Upper lobe of left lung (tissue), 6 donors: ENCODE measurements around the gene MEGF6. TPM values are rescaled to one million over a fixed set of nuclear protein-coding genes. Genes with fewer than 3 reads are reported as not detected.

ENCODE experiments used
- ATAC-seq, 2 donors: fragments of 200-7000 bp; cut with Tn5 transposase; one replicate each; pipeline ENCODE4 v1.9.1; 2022; ENCODE audit warnings: mild to moderate bottlenecking in 2 of 2, moderate library complexity in 2 of 2; ENCODE audit not compliant: low FRiP score in 2 of 2
- DNase-seq, 2 donors: peaks; one replicate each; pipeline ENCODE4 v3.0.0-alpha.2; 2019 to 2020
- H3K27ac ChIP-seq, 4 donors: fragments of 200-600 bp; sonication (generic); one replicate each; pipeline ENCODE4 v1.5.1; 2016 to 2019
- H3K27me3 ChIP-seq, 4 donors: fragments of 200-600 bp; sonication (generic); one replicate each; pipeline ENCODE4 v1.5.1; 2017 to 2019
- H3K36me3 ChIP-seq, 4 donors: fragments of 200-600 bp; sonication (generic); one replicate each; pipeline ENCODE4 v1.5.1; 2016 to 2019
- H3K4me1 ChIP-seq, 4 donors: fragments of 200-600 bp; sonication (generic); one replicate each; pipeline ENCODE4 v1.5.1; 2018 to 2019
- H3K4me3 ChIP-seq, 4 donors: fragments of 200-600 bp; sonication (generic); one replicate each; pipeline ENCODE4 v1.5.1; 2017 to 2019; ENCODE audit warnings: mild to moderate bottlenecking in 2 of 4, moderate library complexity in 1 of 4
- H3K9me3 ChIP-seq, 4 donors: fragments of 200-600 bp; sonication (generic); one replicate each; pipeline ENCODE4 v1.5.1; 2018 to 2019
- CTCF ChIP-seq, 6 experiments: fragments of 450-650 bp in 4 of 6; fragments of 200-600 bp in 2 of 6; sonication (generic) in 2 of 6; IDR thresholded peaks; one replicate each; pipeline ENCODE4 v1.5.1; 2016 to 2019; ENCODE audit warnings: antibody characterized with exemption in 6 of 6
- EP300 ChIP-seq, 4 donors: sonication (generic); formaldehyde crosslinking; IDR thresholded peaks; one replicate each; pipeline ENCODE4 v1.5.1; 2017; ENCODE audit warnings: antibody characterized with exemption in 4 of 4, control low read depth in 2 of 4
- POLR2A ChIP-seq, 4 donors: fragments of 450-650 bp; IDR thresholded peaks; one replicate each; pipeline ENCODE4 v1.5.1; 2016 to 2017; ENCODE audit warnings: antibody characterized with exemption in 4 of 4, mild to moderate bottlenecking in 2 of 4
- POLR2AphosphoS5 ChIP-seq, 2 donors: sonication (generic); formaldehyde crosslinking; IDR thresholded peaks; one replicate each; pipeline ENCODE4 v1.5.1; 2017; ENCODE audit warnings: antibody characterized with exemption in 2 of 2
- WGBS, 2 donors: methylation state at CpG; one replicate each; pipeline ENCODE4 v1.1.5; 2017 to 2018; 5-methylcytosine and 5-hydroxymethylcytosine counted together
- total RNA-seq, 6 donors: library from RNA; depleted of rRNA in 4 of 6; stranded (reverse); fragments of >200 nt in 4 of 6; gene quantifications; one replicate each; pipeline versions ENCODE4 v1.1.0 to v1.2.1, GENCODE V29; 2016 to 2021
- donor health status: DM: no; HTN: no; CAD: no; lungs with moderate emphysema.
- donor health status: DM: no; HTN: yes; CAD: no; lungs with severe emphysema.

Gene MEGF6
- total RNA-seq, 6 donors from 2014 or later = 23.8 to 128 (median 83.5) TPM

- ATAC-seq (no peak), DNase-seq (peak in 1 of 2 donors; percentile 65)
- H3K9me3 ChIP-seq = no peaks in the 10 kb centered on the region
- H3K36me3 ChIP-seq = no peaks in the 10 kb centered on the region
- no peaks in the 10 kb centered on the region for H3K27me3 ChIP-seq
- WGBS, 2 donors = 86 to 93% methylated on average over 4 to 12 of the region's 13 CpGs
- peaks cover 3 to 31% (median 12%) of the 10 kb centered on the region in 4 donors for H3K4me1 ChIP-seq
- no peak for TF ChIP-seq CTCF (IDR thresholded peaks at IDR 0.05)
- no peak for TF ChIP-seq POLR2AphosphoS5 (IDR thresholded peaks at IDR 0.05)
- TF ChIP-seq EP300 (IDR thresholded peaks at IDR 0.05) = no peak
- no peak for TF ChIP-seq POLR2A (IDR thresholded peaks at IDR 0.05)
- H3K4me3 ChIP-seq = no peak overlapping the region
- H3K27ac ChIP-seq = no peak overlapping the region
These were observed 42.4 kb downstream of the MEGF6 start for GRCh38 chr1:3568815-3569435.

GRCh38 chr1:3566951-3567804 is 44.1 kb downstream of the MEGF6 start:
- 94 to 100% methylated on average over 1 to 27 of the region's 32 CpGs for WGBS, 2 donors
- Histone ChIP-seq H3K27ac (no peak overlapping the region), H3K9me3 (no peaks in the 10 kb centered on the region), H3K4me1 (peaks cover 0 to 22% (median 9%) of the 10 kb centered on the region in 4 donors), H3K36me3 (no peaks in the 10 kb centered on the region), H3K4me3 (no peak overlapping the region), H3K27me3 (no peaks in the 10 kb centered on the region)
- DNase-seq (peak in 1 of 2 donors; percentile 82), ATAC-seq (no peak)
- TF ChIP-seq POLR2A (IDR thresholded peaks at IDR 0.05) (no peak), POLR2AphosphoS5 (IDR thresholded peaks at IDR 0.05) (no peak), CTCF (IDR thresholded peaks at IDR 0.05) (no peak), EP300 (IDR thresholded peaks at IDR 0.05) (no peak)

- WGBS, 2 donors = 92% methylated on average over 26 of the region's 27 CpGs; no CpG with 5 or more reads in 1 of the 2 donors
- TF ChIP-seq POLR2A (IDR thresholded peaks at IDR 0.05) (no peak), POLR2AphosphoS5 (IDR thresholded peaks at IDR 0.05) (no peak), CTCF (IDR thresholded peaks at IDR 0.05) (no peak), EP300 (IDR thresholded peaks at IDR 0.05) (no peak)
- no peak for ATAC-seq
- Histone ChIP-seq H3K27me3 (no peaks in the 10 kb centered on the region), H3K4me3 (no peak overlapping the region), H3K27ac (no peak overlapping the region), H3K36me3 (no peaks in the 10 kb centered on the region), H3K4me1 (peaks cover 0 to 20% (median 9%) of the 10 kb centered on the region in 4 donors), H3K9me3 (no peaks in the 10 kb centered on the region)
- DNase-seq = peak in 1 of 2 donors; percentile 79
These were observed 45.1 kb downstream of the MEGF6 start for GRCh38 chr1:3566003-3566885.

- Histone ChIP-seq H3K9me3 (no peaks in the 10 kb centered on the region), H3K27me3 (no peaks in the 10 kb centered on the region), H3K4me1 (peaks cover 0 to 11% (median 4%) of the 10 kb centered on the region in 4 donors), H3K36me3 (no peaks in the 10 kb centered on the region), H3K27ac (no peak overlapping the region), H3K4me3 (no peak overlapping the region)
- DNase-seq (peak in 1 of 2 donors; percentile 86), ATAC-seq (peak in 1 of 2 donors; percentile 35)
- TF ChIP-seq CTCF (IDR thresholded peaks at IDR 0.05) = peak; percentile 72 to 91 (median 84)
- TF ChIP-seq POLR2A (IDR thresholded peaks at IDR 0.05) = no peak
- WGBS, 2 donors = 74 to 86% methylated on average over 17 to 29 of the region's 29 CpGs
These were observed 46.1 kb downstream of the MEGF6 start for GRCh38 chr1:3564921-3565831.
